Myocyte (in vitro differentiated cells): ENCODE measurements around the gene TPK1. TPM values are rescaled to one million over a fixed set of nuclear protein-coding genes. Genes with fewer than 3 reads are reported as not detected.
"Not testable (repeated sequence)": the region's sequence is repeated elsewhere in the genome, so short reads cannot be mapped to it uniquely, and the experiment has no call there.

Source experiments
- DNase-seq: peaks from one replicate; pipeline ENCODE4 v3.0.0-alpha.2; 2012; ENCODE audit warnings: low read depth
- total RNA-seq: library from RNA; depleted of rRNA; stranded (reverse); fragments of >200 nt; gene quantifications from 2 replicates; pipeline ENCODE4 v1.2.3, GENCODE V29; 2014

TPK1 gene
- total RNA-seq, 1 donor from 2014 or later, result 2.3 TPM

GRCh38 chr7:144641389-144642044 lies 194.3 kb downstream of the TPK1 start:
- no peak for DNase-seq

DNA sequence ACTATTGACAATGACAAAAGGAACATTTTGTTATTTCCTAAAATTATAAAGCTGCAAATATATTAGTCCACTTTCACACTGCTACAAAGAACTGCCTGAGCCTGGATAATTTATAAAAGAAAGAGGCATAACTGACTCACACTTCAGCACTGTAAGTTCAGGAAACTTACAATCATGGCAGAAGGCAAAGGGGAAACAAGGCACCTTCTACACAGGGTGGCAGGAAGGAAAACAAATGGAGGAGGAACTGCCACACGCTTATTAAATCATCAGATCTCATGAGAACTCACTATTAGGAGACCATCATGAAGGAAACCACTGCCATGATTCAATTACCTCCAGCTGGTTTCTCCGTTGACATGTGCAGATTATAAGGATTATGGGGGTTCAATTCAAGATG lies 203.1 kb downstream of the TPK1 start:
- DNase-seq, result no peak

GRCh38 chr7:144629598-144629997 lies 206.3 kb downstream of the TPK1 start:
- no peak for DNase-seq

GRCh38 chr7:144629011-144629410 lies 206.8 kb downstream of the TPK1 start:
- DNase-seq, result no peak

DNA sequence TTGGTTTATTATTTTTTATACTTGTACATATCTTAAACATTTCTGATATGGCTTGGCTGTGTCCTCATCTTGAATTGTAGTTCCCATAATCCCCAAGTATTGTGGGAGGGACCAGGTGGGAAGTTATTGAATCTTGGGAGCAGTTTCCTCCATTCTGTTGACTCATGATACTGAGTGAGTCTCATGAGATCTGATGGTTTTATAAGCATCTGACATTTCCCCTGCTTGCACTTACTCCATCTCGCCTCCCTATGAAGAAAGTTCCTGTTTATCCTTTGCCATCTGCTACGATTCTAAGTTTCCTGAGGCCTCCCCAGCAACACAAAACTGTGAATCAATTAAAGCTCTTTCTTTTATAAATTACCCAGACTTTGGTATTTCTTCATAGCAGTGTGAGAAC lies 207.7 kb downstream of the TPK1 start:
- no peak for DNase-seq

DNA sequence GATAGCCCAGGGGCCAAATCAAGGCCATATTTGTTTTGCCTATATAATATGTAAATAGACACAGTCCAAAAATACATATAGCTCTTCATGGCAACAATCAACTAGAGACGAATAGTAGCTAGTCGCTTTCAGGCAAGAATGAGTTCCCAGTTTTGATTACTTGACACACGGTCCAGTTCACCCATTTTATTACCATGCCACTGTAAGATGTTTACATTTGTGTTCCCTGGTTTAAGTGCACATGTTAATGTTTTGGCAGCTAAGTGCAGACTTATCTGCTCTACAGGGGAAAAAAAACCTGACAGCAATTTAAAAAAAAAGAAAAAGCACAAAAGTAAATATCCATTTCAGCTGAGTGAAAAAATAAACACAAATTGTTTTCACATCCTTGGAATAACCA lies 213.1 kb downstream of the TPK1 start:
- DNase-seq, result no peak

GRCh38 chr7:144606261-144606660 lies 229.6 kb downstream of the TPK1 start:
- no peak for DNase-seq

GRCh38 chr7:144596953-144597352 lies 238.9 kb downstream of the TPK1 start:
- DNase-seq, result no peak

- no peak for DNase-seq
These were observed 241.3 kb downstream of the TPK1 start for GRCh38 chr7:144594580-144594979.

DNA sequence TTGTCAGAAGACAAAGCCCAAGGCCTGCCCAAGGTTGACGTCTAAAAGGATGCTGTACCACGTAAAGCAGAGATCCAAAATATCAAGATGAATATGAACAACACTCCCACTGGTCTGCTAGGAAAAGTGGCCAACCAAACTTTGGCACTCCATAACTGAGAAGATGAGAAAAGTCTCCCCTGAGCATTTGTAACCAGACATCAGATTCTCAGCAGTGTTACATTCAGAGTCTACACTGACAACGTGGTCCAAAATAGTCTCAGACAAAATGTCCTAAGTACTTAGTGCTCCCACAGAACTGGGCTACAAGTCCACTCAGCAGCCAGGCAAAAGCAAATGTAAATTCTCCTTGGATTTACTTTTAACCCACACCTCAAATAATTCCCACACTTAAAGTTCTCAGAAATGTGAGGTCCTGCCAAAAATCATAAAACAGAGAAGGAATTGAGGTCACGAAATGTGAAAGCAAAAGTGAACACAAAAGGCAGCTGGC lies 247.2 kb downstream of the TPK1 start:
- DNase-seq, result no peak

DNA sequence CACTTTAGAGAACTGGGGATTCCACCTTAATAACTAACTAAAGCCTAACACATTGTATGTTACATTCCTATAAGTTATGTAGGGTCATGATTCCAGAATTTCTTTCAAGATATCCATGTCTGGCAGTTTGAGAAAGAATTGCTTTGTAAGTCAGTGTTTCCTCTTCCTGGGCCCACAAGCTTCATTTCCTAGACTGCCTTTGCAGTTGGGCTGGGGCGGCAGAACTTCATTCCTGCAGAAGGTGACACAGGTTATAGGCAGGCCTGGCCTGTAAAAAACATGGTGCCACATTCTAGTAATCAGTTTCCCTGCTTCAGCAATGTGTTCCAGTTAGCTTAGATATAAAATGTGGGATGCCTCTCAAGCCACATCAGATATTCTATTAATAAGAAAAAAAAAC lies 248.2 kb downstream of the TPK1 start:
- DNase-seq, result no peak

- DNase-seq, result no peak
These were observed 251.1 kb downstream of the TPK1 start for GRCh38 chr7:144584726-144585125.

DNA sequence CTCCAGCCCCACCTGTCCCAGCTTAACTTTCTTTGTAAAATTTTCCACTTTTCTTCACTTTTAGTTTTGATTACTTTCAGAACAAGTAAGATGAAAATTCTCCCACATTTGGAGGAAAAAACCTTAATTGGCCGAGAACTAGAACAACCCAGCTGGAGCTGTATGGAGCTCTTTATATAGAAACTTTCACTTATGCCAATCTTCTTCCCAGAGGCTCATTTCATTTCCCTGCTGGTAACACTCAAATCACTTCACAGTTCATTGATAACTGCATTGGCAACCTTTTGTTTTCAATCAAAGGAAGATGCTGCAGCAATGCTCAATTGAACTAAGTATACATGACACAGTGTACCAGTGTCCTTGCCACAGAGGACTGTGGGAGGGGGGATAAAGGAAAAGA lies 256.2 kb downstream of the TPK1 start:
- DNase-seq, result no peak

- DNase-seq, result no peak
These were observed 260.4 kb downstream of the TPK1 start for GRCh38 chr7:144575456-144575855.

DNA sequence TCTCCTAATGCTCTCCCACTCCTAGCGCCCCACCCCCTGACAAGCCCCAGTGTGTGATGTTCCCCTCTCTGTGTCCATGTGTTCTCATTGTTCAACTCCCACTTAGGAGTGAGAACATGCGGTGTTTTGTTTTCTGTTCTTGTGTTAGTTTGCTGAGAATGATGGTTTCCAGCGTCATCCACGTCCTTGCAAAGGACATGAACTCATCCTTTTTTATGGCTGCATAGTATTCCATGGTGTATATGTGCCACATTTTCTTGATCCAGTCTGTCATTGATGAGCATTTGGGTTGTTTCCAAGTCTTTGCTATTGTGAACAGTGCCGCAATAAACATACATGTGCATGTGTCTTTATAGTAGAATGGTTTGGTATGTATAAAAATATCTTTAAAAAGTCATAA lies 261.1 kb downstream of the TPK1 start:
- DNase-seq, result not testable (repeated sequence)

- DNase-seq, result no peak
These were observed 267.6 kb downstream of the TPK1 start for GRCh38 chr7:144568233-144568632.

- no peak for DNase-seq
These were observed 270.3 kb downstream of the TPK1 start for GRCh38 chr7:144565586-144565985.

DNA sequence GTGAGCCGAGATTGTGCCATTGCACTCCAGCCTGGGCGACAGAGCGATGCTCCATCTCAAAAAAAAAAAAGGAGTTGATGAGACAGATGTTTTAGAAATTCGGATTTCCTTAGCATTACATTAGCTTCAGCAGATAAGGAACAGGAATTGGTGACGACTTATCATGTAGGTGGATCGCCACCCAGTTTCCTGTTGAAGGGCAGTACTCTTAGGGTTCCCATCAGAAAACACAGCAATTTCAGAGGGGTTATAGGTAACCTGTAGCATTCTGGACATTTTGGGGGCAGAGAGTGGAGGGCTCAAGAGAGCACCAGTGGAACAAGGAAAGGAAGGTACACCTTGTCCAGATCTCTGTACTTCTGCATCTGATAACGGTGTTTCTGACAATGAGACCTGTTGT lies 286.0 kb downstream of the TPK1 start:
- DNase-seq, result no peak

GRCh38 chr7:144548556-144548955 lies 287.3 kb downstream of the TPK1 start:
- DNase-seq, result no peak

DNA sequence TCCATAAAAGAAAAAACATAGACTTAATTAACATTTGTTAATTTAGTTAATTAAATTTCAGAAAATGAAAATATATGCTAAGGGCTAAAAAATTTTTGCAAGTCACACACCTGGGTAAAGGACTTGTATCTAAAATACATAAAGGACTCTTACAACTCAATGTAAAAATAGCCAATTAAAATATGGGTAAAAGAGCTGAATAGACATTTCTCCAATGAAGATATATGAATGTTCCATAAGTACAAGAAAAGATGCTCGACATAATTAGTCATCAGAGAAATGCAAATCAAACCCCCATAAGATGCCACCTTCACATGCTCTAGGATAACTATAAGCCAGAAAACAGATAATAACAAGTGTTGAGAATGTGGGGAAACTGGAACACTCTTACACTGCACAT lies 288.0 kb downstream of the TPK1 start:
- no peak for DNase-seq

DNA sequence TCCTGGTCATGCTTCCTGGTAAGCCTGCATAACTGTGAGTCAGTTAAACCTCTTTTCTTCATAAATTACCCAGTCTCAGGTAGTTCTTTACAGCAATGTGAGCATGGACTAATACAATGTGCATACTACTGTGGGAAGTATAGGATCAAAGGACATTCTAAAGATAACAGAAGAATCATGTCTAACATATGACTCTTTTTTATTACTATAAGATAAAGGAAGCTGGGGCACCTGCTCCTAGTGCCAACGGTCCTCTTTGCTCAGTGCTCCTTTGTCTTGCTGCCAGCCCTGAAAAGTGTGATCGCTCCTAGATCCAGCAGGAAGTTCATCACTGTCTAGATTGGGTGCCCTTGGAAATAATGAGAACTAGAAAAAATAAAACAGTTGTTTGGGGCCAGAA lies 289.1 kb downstream of the TPK1 start:
- no peak for DNase-seq

- DNase-seq, result no peak
These were observed 290.5 kb downstream of the TPK1 start for GRCh38 chr7:144545330-144545729.

GRCh38 chr7:144534655-144535395 lies 301.0 kb downstream of the TPK1 start:
- DNase-seq, result no peak
